NCI-H748 treated with DMSO at 0.1 percent for 48 hours (cell line): ENCODE measurements around the gene FTL.
A peak's percentile ranks its signal among the peaks of the same experiment; 100 is the strongest.
"Not testable (repeated sequence)": the region's sequence is repeated elsewhere in the genome, so short reads cannot be mapped to it uniquely, and the experiment has no call there.

Experiments used
- DNase-seq: peaks from one replicate; lab custom pipeline; 2025; lab: John Stamatoyannopoulos, UW

FTL gene

DNA sequence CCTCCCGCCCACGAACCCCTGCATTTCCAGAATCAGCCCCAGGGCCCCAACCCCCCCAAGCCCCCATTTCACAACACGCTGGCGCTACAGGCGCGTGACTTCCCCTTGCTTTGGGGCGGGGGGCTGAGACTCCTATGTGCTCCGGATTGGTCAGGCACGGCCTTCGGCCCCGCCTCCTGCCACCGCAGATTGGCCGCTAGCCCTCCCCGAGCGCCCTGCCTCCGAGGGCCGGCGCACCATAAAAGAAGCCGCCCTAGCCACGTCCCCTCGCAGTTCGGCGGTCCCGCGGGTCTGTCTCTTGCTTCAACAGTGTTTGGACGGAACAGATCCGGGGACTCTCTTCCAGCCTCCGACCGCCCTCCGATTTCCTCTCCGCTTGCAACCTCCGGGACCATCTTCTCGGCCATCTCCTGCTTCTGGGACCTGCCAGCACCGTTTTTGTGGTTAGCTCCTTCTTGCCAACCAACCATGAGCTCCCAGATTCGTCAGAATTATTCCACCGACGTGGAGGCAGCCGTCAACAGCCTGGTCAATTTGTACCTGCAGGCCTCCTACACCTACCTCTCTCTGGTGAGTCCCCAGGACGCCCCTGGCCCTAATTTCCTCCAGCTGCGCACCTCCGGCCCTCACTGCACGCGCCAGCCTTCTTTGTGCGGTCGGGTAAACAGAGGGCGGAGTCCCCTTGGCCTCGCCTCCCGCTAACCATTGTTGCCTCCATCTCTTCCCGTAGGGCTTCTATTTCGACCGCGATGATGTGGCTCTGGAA lies at the start of gene FTL:
FTL (plus strand) TSS at position 270 of the 766 bp plus-strand sequence; CDS start at position 469, 199 bp downstream.
- DNase-seq: peak; percentile 94

DNA sequence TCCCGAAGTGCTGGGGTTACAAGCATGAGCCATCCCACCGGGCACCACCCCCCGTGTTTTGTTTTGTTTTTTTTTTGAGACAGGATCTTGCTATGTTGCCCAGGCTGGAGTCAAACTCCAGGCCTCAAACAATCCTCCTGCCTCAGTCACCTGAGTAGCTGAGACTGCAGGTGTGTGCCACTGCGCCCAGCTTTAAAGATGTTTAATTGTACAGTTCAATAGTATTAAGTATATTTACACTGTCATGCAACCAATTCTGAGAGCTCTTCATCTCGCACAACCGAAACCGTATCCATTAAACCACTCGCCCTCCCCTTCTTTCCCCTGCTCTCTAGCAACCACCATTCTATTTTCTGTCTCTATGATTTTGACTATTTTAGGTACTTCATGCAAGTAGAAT lies 49.4 kb upstream of the FTL start:
- no peak for DNase-seq

DNA sequence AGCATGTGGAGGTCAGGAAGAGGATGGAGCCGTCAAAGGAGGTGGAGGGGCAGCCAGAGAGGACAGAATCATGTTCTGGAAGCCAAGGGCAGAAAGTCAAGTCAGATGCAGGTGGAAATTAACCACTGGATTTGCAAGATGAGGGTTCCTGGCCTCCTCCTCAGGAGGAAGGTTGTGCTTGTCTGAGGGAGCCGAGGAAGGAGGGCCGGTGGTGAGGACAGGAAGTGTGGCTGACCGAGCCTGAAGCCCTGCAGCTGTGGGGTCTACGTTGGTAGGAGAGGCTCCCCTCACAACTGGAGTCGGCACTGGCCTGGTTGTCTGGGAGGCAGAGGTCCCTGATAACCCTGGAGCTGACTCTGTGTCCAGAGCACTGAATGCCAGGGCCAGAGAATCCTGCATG lies 47.0 kb upstream of the FTL start:
- no peak for DNase-seq

DNA sequence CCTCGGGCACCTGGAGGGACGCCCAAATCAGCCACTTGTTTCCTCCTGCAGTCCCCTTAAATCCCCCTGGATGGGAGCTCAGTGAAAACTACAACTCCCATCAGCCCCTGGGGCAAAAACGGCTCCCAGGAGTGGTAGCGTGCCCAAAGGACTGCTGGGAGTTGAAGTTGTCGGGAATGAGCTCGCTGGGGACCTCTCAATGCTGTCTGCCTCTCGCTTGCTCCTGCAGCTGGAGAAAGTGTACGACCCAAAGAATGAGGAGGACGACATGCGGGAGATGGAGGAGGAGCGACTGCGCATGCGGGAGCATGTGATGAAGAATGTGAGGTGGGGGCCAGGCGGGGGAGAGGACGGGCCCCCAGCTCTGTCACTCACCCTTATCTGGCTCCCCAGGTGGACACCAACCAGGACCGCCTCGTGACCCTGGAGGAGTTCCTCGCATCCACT lies 46.3 kb upstream of the FTL start:
- no peak for DNase-seq

DNA sequence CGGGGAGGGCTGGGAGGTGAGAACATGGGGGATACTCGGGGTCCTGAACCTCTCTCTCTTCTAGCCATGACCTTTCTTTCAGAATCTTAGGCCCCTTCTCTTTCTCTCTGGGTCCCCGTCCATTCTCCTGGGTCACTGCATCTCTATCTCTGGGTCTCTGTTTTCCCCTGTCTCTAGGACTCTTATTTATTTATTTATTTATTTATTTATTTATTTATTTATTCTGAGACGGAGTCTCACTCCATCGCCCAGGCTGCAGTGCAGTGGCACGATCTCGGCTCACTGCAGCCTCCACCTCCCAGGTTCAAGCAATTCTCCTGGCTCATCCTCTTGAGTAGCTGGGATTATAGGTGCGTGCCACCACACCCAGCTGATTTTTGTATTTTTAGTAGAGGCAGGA lies 45.8 kb upstream of the FTL start:
- DNase-seq: not testable (repeated sequence)

DNA sequence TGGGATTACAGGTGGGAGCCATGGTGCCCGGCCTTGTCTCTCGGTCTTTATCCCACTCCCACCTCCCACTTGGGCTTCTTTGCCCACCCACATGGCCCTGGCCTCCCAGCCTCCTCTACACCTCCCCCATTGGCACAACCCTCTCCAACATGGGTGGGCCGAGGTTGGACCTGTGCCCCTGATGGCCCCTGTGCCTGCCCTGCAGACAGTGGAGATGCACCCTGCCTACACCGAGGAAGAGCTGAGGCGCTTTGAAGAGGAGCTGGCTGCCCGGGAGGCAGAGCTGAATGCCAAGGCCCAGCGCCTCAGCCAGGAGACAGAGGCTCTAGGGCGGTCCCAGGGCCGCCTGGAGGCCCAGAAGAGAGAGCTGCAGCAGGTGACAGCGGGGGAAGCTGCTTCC lies 44.2 kb upstream of the FTL start:
- DNase-seq: no peak

DNA sequence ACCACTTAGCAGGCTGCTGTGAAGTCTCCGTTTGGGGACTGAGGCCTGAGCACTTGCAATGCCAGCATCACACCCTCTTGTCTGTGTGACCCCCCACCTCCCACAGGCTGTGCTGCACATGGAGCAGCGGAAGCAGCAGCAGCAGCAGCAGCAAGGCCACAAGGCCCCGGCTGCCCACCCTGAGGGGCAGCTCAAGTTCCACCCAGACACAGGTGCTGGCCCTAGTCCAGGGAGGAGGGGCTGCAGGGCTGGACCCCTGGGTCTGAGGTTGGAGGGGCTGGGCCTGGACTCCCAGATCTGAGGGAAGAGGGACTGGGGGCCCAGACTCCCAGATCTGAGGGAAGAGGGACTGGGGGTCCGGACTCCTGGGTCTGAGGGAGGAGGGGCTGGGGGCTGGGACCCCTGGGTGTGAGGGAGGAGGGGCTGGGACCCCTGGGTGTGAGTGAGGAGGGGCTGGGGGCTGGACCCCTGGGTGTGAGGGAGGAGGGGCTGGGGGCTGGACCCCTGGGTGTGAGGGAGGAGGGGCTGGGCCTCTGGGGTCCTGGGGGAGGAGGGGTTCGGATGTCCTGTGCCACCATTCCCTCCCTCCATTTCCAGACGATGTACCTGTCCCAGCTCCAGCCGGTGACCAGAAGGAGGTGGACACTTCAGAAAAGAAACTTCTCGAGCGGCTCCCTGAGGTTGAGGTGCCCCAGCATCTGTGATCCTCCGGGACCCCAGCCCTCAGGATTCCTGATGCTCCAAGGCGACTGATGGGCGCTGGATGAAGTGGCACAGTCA lies 43.2 kb upstream of the FTL start:
- DNase-seq: no peak

DNA sequence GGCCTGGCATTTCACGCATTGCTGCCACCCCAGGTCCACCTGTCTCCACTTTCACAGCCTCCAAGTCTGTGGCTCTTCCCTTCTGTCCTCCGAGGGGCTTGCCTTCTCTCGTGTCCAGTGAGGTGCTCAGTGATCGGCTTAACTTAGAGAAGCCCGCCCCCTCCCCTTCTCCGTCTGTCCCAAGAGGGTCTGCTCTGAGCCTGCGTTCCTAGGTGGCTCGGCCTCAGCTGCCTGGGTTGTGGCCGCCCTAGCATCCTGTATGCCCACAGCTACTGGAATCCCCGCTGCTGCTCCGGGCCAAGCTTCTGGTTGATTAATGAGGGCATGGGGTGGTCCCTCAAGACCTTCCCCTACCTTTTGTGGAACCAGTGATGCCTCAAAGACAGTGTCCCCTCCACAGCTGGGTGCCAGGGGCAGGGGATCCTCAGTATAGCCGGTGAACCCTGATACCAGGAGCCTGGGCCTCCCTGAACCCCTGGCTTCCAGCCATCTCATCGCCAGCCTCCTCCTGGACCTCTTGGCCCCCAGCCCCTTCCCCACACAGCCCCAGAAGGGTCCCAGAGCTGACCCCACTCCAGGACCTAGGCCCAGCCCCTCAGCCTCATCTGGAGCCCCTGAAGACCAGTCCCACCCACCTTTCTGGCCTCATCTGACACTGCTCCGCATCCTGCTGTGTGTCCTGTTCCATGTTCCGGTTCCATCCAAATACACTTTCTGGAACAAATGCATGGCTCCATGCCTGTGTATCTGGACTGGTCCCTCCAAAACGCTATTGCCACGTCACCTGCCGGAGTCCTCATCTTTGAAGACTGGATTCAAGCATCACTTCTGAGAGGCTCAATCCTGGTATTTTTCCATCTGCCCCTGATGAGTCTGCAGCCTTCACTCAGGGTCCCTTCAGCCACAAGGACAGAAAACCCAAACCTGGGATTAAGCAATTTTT lies 42.3 kb upstream of the FTL start:
- no peak for DNase-seq

DNA sequence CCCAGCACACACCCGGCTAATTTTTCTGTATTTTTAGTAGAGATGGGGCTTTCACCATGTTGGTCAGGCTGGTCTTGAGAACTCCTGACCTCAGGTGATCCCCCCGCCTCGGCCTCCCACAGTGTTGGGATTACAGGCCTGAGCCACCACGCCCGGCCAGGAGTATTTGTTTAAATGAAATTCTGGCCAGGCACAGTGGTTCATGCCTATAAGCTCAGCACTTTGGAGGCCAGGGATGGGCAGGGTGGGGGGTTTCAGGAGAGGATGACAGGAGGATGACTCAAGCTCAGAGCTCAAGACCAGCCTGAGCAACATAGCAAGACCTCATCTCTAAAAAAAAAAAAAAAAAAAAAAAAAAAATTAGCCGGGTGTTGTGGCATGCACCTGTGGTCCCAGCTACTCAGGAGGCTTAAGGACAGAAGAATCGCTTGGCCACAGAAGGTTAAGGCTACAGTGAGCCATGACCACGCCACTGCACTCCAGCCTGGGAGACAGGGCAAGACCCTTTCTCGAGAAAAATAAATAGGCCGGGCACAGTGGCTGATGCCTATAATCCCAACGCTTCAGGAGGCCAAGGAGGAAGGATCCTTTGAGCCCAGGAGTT lies 39.8 kb upstream of the FTL start:
- no peak for DNase-seq

DNA sequence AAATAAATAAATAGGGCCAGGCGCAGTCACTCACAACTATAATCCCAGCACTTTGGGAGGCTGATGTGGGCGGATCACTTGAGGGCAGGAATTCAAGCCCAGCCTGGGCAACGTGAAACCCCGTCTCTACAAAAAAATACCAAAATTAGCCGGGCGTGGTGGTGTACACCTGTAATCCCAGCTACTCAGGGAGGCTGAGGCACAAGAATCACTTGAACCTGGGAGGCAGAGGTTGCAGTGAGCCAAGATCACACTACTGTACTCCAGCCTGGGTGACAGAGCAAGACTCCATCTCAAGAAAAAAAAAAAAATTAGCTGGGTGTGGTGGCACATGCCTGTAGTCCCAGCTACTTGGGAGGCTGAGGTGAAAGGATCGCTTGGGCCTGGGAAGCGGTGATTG lies 39.2 kb upstream of the FTL start:
- not testable (repeated sequence) for DNase-seq

DNA sequence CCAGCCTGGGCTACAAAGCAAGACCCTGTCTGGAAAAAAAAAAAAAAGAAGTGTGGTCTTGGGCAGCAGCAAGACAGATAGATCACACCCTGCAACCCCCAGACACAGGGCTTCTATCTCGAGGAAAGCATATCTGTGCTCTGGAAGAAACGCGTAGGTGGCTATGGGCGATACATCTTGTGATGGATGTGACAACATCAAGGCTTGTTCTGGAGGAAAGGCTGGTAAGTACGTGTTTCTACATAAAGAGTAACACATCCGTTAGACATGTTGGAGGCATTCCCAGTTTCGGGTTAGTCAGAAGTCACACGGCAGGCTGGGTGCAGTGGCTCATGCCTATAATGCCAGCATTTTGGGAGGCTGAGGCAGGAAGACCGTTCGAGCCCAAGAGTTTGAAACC lies 38.2 kb upstream of the FTL start:
- no peak for DNase-seq

DNA sequence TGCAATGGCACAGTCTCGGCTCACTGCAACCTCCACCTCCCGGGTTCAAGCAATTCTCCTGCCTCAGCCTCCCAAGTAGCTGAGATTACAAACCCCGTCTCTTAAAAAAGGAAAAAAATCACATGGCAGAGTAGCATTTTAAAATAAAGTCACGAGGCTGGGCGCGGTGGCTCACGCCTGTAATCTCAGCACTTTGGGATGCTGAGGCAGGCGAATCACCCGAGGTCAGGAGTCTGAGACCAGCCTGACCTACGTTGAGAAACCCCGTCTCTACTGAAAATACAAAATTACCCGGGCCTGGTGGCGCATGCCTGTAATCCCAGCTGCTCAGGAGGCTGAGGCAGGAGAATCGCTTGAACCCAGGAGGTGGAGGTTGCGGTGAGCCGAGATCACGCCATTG lies 37.4 kb upstream of the FTL start:
- not testable (repeated sequence) for DNase-seq

DNA sequence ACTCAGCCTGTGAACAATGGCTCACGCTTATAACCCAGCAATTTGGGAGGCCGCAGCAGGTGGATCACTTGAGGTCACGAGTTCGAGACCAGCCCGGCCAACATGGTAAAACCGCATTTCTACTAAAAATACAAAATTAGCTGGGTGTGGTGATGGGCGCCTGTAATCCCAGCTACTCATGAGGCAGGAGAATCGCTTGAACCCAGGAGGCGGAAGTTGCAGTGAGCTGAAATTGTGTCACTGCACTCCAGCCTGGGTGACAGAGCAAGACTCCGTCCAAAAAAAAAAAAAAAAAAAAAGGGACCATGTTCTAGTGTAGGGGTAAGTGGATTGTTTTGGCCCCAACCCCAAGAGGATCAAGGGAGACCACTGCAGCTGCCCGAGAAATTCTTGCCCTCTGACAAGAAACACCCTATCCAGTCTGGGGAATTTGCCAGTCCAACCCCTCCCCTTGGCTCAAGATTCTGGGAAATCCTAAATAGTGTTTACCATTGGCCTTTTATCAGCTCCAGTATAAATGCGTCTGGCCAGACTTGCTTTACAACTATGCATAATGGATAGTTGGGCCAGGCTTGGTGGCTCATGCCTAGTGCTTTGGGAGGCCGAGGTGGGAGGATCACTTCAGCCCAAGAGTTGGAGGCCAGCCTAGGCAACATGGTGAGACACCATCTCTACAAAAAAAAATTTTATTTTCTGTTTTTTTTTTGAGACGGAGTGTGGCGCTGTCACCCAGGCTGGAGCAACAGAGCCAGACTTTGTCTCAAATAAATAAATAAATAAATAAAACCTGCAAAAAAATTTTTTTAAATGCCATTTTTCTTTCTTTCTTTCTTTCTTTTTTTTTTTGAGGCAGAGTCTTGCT lies 36.7 kb upstream of the FTL start:
- no peak for DNase-seq

DNA sequence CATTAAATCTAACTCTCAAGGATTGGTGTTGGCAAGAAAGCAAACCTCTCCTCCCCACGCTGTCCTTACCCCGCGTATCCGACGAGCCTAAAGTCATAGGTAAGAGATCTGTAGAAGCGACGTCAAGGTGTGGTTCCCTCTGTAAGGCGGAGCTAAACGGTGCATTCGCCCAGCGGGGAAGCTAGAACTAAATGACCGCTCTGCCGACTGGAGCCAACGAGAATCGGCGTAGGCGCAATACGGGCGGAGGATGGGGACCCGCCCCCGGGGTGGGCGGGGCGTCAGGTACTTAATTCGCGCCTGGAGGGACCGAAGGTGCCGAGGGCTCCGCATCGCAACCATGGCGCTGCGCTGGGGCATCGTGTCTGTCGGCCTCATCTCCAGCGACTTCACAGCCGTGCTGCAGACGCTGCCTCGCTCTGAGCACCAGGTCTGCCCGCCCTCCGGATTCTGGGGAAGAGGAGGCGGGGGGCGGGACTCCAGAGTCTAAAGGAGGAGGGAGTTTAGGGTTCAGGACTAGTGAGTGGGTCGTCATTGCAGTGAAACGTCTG lies 31.7 kb upstream of the FTL start, which contains the start of gene DHDH:
DHDH (plus strand) TSS at position 318 of the 551 bp plus-strand sequence; CDS start at position 341, 23 bp downstream.
- DNase-seq: peak; percentile 98

DNA sequence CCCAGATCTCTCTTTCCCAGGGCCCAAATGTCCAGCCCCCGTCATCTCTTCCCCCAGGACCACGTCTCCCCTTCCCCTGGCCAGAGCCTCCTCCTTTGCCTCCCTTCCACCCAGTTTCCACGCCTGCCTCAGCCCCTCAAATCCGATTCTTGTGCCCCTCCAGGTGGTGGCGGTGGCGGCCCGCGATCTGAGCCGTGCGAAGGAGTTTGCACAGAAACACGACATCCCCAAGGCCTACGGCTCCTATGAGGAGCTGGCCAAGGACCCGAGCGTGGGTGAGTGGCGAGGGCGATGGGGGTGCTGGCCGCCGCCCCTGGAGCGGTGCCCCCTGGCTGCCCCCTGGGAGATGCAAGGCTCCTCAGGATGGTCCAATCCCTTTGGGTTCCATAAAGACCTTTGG lies 30.3 kb upstream of the FTL start:
- no peak for DNase-seq

DNA sequence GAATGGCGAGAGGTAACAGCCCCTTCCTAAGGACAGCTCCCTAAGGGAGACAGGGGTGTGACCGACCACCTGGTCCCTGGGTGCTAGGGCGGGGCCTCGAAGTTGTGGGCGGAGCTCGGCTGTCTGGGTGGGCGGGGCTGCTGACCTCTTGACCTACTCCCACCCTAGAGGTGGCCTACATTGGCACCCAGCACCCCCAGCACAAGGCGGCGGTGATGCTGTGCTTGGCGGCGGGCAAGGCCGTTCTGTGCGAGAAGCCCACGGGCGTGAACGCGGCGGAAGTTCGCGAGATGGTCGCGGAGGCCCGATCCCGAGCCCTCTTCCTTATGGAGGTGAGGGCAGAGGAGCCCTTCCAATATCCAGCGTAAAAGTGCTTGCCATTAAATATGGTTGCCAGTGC lies 29.2 kb upstream of the FTL start:
- no peak for DNase-seq

DNA sequence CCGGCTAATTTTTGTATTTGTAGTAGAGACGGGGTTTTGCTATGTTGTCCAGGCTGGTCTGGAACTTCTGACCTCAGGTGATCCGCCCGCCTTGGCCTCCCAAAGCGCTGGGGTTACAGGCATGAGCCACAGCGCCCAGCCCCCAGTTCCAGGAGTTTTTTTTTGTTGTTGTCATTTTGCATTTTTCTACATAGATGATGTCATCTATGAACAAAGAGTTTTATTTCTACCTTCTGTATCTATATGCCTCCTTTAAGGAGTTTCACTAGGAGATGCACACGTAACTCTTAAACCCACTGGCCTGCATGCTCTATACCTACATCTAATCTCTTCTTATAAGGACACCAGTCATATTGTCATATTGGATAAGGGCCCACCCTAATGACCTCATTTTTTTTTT lies 26.9 kb upstream of the FTL start:
- DNase-seq: no peak

DNA sequence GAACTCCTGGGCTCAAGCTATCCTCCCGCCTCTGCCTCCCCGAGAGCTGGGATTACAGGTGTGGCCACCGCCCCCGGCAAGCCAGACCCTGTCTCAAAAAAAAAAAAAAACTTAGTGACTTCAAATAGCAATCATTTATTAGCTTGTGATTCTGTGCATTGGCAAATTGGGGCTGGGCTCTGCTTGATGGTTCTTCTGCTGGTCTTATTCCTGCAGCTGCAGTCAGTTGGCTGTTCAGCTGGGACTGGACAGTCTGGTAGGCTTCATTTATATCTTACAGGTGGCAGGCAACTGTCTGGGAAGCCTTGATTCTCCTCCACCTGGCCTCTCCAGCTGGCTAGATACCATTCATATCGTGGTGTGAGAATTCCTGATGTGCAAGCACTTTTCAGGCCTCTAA lies 24.2 kb upstream of the FTL start:
- no peak for DNase-seq

DNA sequence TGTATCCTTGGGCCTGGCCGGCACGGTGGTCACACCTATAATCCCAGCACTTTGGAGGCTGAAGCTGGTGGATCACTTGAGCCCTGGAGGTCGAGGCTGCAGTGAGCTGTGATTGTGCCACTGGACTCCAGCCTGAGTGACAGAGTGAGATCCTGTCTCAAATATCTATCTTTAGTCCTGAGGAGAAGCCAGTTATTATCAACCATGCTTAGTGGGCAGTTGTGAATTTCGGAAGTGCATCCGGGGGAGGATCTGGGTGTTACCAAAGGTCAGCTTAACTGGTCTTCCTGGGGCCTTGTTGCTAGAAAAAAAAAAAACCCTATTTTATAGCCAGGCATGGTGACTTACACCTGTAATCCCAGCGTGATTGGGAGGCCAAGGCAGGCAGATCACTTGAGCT lies 22.0 kb upstream of the FTL start:
- no peak for DNase-seq

DNA sequence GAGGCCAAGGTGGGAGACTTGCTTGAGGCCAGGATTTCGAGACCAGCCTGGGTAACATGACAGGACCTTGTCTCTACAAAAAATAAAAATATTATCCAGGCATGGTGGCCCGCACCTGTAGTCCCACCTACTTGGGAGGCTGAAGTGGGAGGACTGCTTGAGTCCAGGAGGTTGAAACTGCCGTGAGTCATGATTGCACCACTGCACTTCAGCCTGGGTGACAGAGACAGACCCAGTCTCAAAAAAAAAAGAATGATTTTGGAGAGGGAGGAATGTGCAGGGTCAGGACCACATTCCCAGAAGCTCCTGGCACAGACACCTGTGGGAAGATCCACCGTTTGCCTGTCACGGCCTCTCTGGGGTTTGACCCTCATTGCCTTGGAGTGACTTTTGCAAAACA lies 19.7 kb upstream of the FTL start:
- DNase-seq: no peak

DNA sequence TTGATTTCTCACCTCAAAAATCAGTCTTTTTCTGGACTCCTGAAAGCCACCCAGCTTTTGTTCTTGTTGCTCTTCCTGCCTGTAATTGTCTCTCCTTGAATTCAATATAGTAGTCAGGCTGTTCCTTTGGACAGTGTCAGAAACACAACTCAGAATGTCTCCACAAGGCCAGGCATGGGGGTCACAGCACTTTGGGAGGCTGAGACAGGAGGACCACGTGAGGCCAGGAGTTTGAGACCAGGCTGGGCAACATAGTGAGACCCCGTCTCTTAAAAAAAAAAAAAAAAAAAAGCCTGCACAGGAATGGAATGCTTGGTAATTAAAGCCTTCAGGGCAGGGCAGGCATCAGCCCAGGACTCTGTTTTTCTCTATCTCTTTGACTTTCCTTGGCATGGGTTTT lies 19.3 kb upstream of the FTL start:
- DNase-seq: no peak
